Measurements from ENCODE around the gene CTXN1.
"Not testable (repeated sequence)": the region's sequence is repeated elsewhere in the genome, so short reads cannot be mapped to it uniquely, and the experiment has no call there.

The CTXN1 gene

GRCh38 chr19:7944177-7944761 lies 18.3 kb upstream of the CTXN1 start:
- DNase-seq (peak; percentile 89), ATAC-seq (peak; percentile 37)

DNA sequence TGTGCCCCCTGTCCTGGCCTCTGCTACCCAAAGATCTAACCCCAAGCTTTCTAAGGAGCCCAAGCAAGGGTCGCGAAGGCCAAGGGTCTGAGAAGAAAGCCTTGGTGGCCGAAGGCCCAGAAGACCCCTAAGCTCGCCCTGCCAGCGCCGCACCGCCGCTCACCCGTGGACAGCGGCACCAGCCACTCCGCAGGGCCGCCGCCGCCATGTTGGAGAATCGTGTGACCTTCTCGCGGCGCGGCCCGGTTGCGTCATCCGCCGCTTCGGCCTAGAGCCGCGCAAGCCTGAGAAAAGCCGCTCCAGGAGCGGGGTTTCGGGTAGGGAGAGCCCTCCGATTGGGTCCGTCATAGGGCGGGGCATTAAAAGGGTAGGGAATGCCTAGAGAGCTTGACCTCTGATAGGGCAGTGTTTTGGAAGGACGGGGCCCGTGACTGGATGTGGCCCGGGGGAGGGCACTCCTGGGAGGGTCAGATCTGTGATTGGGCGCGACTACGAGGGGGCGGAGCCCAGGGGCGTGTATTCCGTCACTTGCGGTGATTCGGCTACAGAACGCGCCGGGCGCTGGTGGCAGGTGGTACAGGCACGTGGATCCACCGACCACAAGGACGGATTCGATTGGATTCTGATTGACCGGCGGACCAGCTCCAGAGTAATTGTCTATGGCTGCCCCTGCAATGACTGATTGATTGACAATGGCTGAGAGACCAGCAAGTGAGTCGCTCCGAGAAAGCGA lies 17.7 kb upstream of the CTXN1 start, which contains the start of gene TIMM44:
Gene TIMM44 (minus strand): TSS at position 223 of the 733 bp plus-strand sequence. CDS start 15 bp downstream, at position 208.
- DNase-seq, result peak; percentile 98
- peak; percentile 99 for ATAC-seq

DNA sequence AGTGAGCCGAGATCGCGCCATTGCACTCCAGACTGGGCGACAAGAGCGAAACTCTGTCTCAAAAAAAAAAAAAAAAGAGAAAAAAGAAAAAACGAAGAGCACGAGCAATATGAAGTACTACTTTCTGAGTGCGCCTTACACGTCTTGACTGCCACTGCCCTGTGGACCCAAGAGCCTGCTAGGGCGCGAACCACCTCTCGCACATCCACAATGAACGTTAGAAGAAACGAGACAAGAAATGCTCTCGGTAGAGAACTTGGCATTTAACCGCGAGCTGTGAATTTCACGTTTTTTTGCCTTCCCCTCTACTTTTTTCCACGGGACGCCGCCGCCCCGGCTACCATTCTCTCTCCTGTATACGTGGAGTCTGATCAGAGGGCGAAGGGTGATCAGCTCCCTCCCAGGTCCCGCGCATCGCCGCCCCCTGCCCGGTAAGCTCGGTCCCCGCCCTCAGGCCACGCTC lies 17.1 kb upstream of the CTXN1 start:
- no peak for DNase-seq
- no peak for ATAC-seq

DNA sequence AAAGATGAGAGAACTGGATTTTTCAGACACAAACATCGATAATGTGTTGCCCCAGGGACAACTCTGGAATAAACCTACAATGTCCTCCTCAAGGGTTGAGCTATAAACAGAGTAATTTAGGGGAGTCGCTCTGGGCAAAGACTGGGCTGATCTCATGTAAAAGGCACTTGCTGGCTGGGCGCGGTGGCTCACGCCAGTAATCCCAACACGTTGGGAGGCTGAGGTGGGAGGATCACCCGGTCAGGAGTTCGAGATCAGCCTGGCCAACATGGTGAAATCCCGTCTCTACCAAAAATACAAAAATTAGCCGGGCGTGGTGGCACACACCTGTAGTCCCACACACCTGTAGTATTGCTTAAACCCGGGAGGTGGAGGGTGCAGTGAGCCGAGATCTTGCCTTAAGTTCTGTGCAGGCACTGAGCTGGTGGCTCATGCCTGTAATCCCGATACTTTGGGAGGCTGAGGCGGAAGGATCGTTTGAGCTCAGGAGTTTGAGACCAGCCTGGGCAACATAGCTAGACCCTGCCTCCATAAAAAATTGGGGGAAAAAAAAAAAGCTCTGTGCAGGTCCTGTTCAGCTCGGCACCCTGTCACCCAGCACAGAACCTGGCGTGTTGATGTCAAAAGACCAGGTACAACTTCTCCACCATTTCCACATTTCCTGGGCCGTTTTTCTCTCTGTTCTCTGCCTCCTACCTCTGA lies 16.1 kb upstream of the CTXN1 start:
- no peak for ATAC-seq
- no peak for DNase-seq

GRCh38 chr19:7940841-7941240 lies 14.9 kb upstream of the CTXN1 start:
- ATAC-seq, result no peak

DNA sequence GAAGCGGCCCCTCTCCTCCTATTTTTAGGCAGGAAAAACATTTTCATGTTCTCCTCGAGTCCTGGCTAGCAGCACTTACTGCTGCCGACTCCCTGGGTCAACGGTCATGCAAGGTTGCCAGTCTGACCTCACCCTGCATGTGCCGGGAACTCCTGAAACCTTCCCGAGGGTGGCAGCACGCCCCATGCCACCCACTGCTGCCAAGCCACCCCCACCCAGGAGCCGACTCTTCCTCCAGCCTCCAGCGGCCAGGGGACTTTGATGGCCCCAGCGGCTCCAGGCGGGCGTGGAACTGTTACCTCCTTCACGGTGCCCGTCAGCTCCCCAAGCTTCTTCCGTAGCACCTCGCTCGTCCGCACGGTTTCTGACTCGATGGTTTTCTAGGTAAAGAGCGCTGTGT lies 8.8 kb upstream of the CTXN1 start:
- no peak for ATAC-seq

More at GRCh38 chr19:7940841-7941240, 14.9 kb upstream of the CTXN1 start:
- DNase-seq, result no peak

DNA sequence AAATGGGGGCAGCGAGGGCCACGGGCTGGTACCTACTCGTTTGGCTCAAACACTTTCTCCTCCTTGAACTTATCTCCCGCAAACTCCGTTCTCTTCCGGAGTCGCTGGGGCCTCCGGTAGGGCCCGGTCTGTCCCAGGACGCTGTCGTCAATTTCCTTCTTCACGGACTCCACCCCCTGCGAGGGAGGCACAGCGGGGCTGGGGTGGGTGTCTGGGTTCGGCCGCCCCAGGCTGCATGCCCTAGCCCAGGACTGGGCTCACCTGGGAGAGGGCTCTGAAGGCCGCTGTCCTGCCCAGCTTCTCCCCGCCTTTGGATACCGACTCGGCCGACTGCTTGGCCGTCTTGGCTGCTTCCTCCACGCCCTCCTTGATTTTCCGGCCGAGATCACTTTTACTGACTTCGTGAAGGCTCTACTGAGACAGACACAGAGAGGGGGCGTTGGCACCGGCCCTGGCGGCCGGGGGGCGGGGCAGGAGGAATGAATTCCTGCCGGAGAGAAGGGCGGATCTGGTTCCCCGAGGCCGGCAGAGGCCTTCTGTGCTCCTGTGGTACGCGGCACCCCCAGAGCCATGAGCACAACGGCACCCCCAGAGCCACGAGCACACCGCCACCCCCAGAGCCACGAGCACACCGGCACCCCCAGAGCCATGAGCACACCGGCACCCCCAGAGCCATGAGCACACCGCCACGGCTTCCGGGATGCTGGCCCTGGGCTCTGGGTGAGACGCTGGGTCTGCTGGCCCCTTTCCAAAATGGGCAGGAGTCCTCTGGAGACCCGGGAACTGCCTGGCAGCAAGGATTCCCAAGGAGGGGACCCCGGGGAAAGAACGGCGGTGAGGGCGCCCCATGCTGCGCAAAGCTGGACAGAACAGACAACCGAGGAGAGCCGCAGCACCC lies 8.1 kb upstream of the CTXN1 start:
- ATAC-seq (no peak), DNase-seq (no peak)

More for the DNA sequence above, 8.8 kb upstream of the CTXN1 start:
- DNase-seq, result no peak

- no peak for DNase-seq
- no peak for ATAC-seq
Observed at GRCh38 chr19:7933411-7933810, 7.5 kb upstream of the CTXN1 start.

DNA sequence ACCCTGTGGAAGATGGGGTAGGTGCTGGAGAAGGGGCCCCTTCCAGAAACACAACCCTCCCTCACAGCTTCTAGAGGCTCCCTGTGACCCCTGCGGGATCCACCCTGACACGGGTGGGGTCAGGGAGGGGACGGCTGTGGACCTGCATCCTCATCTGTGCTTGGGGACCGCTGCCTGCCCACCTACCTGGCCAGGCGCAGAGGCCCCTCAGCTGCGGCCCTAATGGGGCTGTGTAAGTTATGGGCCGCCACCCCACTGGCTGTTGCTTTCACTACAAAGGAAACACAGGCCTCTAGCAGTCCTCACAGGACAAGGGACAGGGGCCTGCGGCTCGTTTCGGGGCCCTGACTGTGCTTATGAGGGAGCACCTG lies 7.0 kb upstream of the CTXN1 start:
- ATAC-seq (no peak), DNase-seq (no peak)

- DNase-seq (no peak), ATAC-seq (no peak)
Observed at GRCh38 chr19:7932276-7932929, 6.5 kb upstream of the CTXN1 start.

- no peak for DNase-seq
- no peak for ATAC-seq
Observed at GRCh38 chr19:7931221-7932061, 5.5 kb upstream of the CTXN1 start.

GRCh38 chr19:7930765-7931164 lies 4.8 kb upstream of the CTXN1 start:
- DNase-seq (no peak), ATAC-seq (no peak)

GRCh38 chr19:7930030-7930429 lies 4.1 kb upstream of the CTXN1 start:
- ATAC-seq, DNase-seq: not testable (repeated sequence)

- DNase-seq (peak; percentile 76), ATAC-seq (peak; percentile 28)
Observed at GRCh38 chr19:7928741-7929701, 3.1 kb upstream of the CTXN1 start.

- DNase-seq, result no peak
- no peak for ATAC-seq
Observed at GRCh38 chr19:7928334-7928706, 2.4 kb upstream of the CTXN1 start.

GRCh38 chr19:7927605-7928333 lies 1.8 kb upstream of the CTXN1 start:
- DNase-seq (no peak), ATAC-seq (no peak)

DNA sequence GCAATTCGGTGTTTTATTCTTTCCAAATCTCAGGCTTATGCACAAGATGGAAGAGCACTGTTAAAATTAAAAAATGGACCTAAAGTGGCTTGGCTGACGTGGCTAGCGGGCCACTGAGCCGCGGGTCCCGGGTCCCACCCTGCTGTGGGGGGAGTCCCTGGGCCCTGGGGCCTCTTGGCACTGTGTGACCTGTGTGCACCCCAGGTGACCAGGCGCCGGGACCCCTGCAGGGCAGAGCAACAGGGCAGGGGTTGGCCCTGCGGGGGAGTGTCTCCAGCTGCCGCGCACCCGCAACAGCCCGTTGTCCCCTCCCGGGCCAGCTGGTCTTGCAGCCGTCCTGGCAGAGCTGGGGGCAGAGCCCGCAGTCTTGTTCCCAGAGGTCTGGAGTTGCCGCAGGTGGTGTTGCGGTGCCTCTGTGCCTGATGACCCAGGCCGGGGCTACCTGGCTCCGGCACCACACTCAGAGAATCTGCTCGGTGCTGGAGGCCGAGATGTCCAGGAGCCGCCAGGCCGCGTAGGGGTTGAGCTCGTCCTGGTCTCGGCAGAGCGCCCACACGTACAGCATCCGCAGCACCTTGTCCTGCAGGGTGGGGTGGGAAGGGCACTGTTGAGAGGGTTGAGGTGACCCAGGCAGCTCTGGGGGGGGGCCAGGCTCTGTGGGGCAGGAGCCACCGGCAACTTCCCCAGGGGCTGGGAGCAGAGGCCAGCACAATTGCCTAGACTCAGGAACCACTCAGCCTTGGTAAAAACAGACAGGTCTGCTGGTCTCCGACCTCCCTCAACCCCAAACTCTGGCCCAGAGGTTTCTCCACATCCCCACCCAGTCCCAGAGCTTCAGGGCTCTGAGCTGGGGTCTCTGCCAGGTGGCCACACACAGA lies 1.0 kb upstream of the CTXN1 start:
- no peak for ATAC-seq
- no peak for DNase-seq

Data from stimulated activated naive CD8-positive, alpha-beta T cell treated with anti-CD3 and anti-CD28 coated beads, Interleukin-15, Interleukin-2, amounts not matched to agents 100 U/mL and 50 U/mL, for 24 hours (primary cell).